ENCODE results near the gene CTAG1A. TPM values are rescaled to one million over a fixed set of nuclear protein-coding genes. Genes with fewer than 3 reads are reported as not detected.
"Not testable (repeated sequence)": the region's sequence is repeated elsewhere in the genome, so short reads cannot be mapped to it uniquely, and the experiment has no call there.

Gene CTAG1A
- total RNA-seq, 1 donor from 2014 or later: not detected

GRCh38 chrX:154575076-154575475, 9.9 kb upstream of the CTAG1A start:
- not testable (repeated sequence) for DNase-seq

GRCh38 chrX:154582994-154583393, 1.9 kb upstream of the CTAG1A start:
- DNase-seq: not testable (repeated sequence)

- not testable (repeated sequence) for DNase-seq
Observed at GRCh38 chrX:154590415-154590814, 5.5 kb downstream of the CTAG1A start.

- DNase-seq: no peak
Observed at GRCh38 chrX:154592505-154592904, 7.6 kb downstream of the CTAG1A start.

- no peak for DNase-seq
Observed at GRCh38 chrX:154593201-154593600, 8.3 kb downstream of the CTAG1A start.

GRCh38 chrX:154594491-154594890, 9.6 kb downstream of the CTAG1A start:
- DNase-seq: no peak

GRCh38 chrX:154595559-154596249, 10.8 kb downstream of the CTAG1A start:
- DNase-seq: no peak

- no peak for DNase-seq
Observed at GRCh38 chrX:154596290-154596929, 11.5 kb downstream of the CTAG1A start.

- no peak for DNase-seq
Observed at GRCh38 chrX:154597221-154597620, 12.3 kb downstream of the CTAG1A start.

- DNase-seq: no peak
Observed at GRCh38 chrX:154598656-154599055, 13.7 kb downstream of the CTAG1A start.

GRCh38 chrX:154599531-154599930, 14.6 kb downstream of the CTAG1A start:
- DNase-seq: no peak

GRCh38 chrX:154600759-154601374, 15.9 kb downstream of the CTAG1A start:
- no peak for DNase-seq

GRCh38 chrX:154602226-154602625, 17.3 kb downstream of the CTAG1A start:
- no peak for DNase-seq

- no peak for DNase-seq
Observed at GRCh38 chrX:154602766-154603437, 18.0 kb downstream of the CTAG1A start.

GRCh38 chrX:154603438-154604430, 18.8 kb downstream of the CTAG1A start:
- peak; percentile 57 for DNase-seq

- DNase-seq: no peak
Observed at GRCh38 chrX:154605566-154605965, 20.6 kb downstream of the CTAG1A start.

- no peak for DNase-seq
Observed at GRCh38 chrX:154607370-154607769, 22.4 kb downstream of the CTAG1A start.

- not testable (repeated sequence) for DNase-seq
Observed at GRCh38 chrX:154607976-154608375, 23.0 kb downstream of the CTAG1A start.

GRCh38 chrX:154608823-154609222, 23.9 kb downstream of the CTAG1A start:
- not testable (repeated sequence) for DNase-seq

GRCh38 chrX:154611146-154611545, 26.2 kb downstream of the CTAG1A start:
- DNase-seq: not testable (repeated sequence)

GRCh38 chrX:154613586-154613985, 28.7 kb downstream of the CTAG1A start:
- not testable (repeated sequence) for DNase-seq

GRCh38 chrX:154619182-154619581, 34.2 kb downstream of the CTAG1A start, which contains the start of gene CTAG1B:
Gene CTAG1B, minus strand, starts transcription at chrX:154619282. Its CDS starts 64 bp downstream, at chrX:154619218.
- not testable (repeated sequence) for DNase-seq
